Measurements from ENCODE around the gene CPEB4.

Gene CPEB4

DNA sequence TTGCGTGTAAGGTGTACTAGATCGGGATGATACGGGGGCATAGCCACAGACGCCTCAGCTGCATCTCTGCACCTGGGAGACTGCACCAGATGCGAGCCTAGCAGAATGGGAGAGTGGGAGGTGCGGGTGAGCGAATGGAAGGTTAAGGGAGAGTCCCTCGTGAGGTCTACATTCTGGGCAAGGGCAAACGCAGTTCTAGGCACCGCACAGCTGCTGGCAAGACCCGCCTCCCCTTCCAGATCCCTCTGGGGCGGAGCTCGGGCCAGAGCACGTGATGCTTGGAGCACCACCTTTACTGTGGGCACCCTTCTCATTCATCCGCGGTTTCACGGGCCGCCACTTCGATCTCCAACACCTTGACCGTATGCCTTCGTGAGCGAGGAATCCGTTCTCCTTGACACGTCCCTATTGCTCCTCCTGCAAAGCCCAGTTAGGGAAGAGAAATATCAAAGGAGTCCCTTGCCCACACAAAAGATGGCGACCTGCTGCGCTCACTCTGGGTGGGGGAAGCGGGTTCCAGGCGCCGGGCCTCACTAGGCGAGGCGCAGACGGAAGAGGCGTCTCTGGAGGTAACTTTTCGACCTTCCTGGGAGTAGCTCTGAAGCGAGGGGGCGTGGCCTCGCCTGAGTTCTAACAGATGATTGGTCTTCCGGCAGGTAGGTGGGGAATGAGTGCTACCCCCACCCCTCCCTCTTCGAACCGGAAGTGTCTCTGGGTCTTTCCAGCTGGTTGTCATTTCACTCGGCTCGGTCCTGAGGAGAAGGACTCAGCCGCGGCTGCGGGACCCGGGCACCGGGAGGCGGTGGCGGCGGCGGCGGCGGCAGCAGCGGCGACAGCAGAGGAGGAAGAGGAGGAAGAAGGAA is at the start of gene CPEB4:
Gene CPEB4 (plus strand): TSS at position 740 of the 863 bp plus-strand sequence. CDS start 1,385 bp downstream, outside the sequence.
- FAIRE-seq, result peak; percentile 92
- DNase-seq (ENCODE audit: low spot score), result peak; percentile 98

DNA sequence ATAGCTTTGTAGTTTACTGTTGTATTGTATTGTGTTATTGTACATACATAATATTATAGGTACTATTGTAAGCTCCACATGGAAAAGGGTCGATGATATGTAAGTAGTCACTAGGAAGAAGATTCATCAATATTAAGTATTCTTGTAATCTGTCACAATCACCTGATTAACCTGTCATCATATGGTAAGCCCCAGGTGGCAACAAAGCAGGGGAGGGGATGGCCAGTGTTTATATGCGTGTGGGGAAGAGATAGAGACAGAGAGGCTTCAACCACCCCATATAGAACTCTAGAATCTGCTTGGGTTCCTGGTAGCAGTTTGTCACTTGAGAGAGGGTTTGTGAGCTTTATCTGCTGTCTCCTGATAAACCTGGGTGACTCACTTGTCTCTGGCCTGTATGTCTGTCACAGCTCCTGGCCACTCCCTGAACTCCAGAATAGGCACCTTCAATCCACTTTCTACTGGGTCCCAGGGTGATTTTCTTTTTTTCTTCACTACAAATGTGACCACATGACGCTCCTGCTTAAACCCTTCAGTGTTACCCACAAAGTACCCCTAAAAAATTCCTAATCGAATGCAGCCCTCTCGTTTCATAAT is 48.9 kb upstream of the CPEB4 start:
- FAIRE-seq (no peak), DNase-seq (ENCODE audit: low spot score) (no peak)

DNA sequence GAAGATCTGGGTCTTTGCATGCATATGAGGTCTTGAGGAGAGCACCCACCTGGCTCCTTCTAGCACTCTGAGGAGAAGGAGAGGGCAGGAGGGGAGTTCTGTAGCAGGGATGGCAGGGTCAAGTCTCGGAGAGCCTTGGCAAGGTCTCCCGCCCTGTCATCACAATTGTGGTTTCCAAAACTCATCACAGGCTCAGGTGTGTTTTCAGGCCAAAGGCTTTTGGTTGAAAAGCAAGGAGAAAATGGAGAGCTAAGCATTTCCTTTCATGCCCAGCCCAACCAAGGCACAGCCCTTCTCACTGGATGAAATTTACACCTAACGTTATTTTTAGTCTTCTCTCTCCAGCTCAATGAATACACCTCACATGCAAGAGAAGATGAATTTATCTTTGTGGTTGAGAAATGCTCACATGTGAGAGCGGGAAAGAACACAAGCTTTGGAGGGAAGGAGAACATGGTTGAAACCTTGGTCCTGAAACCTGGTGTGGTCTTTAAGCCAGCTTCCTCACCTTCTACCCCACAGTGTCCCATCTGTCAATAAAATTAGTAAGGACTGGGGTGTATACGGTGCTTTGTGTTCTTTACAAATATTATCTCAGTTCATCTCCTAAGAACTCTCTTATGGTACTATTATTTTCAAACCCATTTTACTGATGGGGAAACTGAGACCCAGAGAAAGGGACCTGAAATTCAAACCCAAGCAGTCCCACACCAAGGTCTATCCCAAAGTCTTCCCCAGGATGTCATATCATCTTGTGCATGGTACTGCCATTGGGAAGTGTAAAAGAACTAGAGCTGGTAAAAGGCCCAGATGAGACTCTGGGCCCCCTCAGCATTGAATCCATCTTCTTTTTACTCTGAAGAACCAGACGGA is 47.8 kb upstream of the CPEB4 start:
- FAIRE-seq (no peak), DNase-seq (ENCODE audit: low spot score) (no peak)

DNA sequence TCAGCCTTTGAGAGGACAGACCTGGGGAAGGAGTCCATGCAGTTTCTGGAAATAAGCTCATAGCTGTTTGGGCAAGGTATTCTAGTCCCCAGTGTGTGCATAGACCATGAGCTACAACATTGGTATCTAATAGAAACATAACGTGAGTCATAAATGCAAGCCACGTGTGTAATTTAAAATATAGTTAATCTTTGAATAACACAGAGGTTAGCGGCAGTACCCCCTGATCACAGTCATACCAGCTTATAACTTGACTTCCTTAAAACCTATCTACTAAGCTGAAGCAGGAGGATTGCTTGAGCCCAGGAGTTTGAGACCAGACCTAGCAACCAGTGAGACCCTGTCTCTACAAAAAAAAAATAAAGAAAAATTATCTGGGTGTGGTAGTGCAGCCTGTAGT is 46.4 kb upstream of the CPEB4 start:
- FAIRE-seq, result no peak
- DNase-seq (ENCODE audit: low spot score), result no peak

DNA sequence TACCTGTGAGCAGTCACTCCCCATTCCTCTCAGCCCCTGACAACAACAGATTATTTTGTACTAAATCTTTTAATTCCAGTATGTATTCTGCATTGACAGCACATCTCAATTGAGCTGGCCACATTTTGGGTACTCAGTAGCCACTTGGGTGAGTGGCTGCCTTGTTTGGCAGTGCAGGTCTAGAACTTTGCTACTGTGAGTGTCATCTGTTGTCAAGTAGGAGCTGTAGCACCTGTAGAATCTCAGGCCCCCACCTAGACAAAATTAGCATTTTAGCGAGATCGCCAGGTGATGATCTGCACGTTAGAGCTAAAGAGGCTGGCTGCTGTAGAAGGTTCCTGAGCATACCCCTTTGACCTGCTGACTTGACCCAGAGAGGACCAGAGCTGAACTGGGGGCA is 44.4 kb upstream of the CPEB4 start:
- FAIRE-seq (no peak), DNase-seq (ENCODE audit: low spot score) (no peak)

DNA sequence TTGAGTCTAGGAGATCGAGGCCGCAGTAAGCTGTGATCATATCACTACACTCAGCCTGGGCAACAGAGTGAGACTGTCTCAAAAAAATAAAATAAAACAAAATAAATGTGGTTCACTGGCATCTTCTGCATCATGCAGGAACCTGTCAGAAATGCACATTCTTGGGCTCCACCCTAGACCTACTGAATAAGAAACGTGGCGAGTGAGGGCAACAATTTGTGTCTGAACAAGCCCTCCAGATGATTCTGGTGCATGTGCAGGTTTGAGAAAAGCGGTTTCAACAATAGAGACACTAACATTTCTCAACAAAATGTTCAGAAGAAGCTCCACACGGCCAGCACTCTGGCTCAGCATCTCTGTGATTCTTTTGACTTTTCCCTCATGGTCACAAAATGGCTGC is 42.8 kb upstream of the CPEB4 start:
- FAIRE-seq, result no peak
- DNase-seq (ENCODE audit: low spot score), result no peak

DNA sequence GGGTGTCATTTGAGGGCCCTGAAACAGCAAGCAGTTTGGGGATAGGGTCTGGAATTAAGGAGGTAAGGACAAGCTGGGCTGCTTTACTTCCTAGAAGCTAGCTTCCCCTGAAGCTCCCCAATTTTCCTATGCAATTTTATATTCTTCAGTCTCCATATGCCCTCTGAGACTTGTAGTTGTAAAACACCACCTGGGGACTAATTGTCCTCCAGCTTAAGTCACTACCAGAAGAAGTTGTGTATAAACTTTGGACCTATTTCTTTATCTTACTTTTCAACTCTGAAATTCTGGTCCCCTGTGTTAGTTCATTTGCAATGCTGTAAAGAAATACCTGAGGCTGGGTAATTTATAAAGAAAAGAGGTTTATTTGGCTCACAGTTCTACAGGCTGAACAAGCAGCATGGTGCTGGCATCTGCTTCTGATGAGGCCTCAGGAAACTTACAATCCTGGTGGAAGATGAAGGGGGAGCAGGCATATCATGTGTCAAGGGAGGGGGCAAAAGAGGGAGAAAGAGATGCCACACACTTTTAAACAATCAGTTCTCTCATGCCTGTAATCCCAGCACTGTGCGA is 41.1 kb upstream of the CPEB4 start:
- FAIRE-seq (no peak), DNase-seq (ENCODE audit: low spot score) (no peak)

DNA sequence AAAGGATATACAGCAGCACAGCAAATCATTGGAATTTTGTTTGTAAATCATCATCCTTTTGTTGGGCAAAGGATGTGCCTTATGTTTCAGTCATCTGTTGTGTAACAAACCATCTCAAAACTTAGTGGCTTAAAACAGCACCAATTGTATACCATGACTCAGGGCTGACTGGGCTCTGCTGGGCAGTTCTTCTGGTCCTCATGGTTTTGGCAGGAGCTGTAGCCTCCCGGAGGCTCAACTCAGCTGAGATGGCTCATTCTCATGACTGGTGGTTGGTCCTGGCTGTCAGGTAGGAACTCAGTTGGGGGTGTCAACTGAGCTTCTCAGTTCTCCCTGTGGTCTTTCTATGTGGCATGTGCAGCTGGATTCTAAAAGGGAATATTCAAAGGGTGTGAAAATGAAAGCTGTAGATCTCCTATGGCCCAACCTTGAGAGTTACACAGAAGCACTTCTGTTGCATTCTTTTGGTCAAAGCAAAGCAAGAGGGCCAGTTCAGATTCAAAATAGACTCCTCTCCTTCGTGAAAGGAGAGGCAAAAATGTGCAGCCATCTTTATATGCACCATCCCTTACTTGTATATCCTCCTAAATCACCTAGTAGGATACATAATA is 39.1 kb upstream of the CPEB4 start:
- DNase-seq (ENCODE audit: low spot score) (no peak), FAIRE-seq (no peak)

DNA sequence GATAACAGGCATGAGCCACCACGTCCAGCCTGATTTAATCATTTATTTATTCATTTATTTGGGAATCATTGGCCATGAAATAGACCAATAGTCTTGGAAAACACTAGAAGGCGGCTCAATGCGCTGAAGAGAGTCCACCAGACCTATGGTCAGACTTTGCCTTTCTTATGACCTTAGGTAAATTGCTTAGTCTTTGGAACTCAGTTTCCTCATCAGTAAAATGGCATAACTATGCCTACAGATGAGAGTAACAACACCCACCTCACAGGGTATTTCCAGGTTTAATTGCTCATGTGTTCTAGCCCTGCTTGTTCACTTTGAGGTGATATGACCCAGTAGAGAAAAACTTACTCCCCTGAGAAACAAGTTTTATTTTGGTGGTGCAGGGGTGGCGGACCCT is 38.2 kb upstream of the CPEB4 start:
- no peak for FAIRE-seq
- DNase-seq (ENCODE audit: low spot score), result no peak

DNA sequence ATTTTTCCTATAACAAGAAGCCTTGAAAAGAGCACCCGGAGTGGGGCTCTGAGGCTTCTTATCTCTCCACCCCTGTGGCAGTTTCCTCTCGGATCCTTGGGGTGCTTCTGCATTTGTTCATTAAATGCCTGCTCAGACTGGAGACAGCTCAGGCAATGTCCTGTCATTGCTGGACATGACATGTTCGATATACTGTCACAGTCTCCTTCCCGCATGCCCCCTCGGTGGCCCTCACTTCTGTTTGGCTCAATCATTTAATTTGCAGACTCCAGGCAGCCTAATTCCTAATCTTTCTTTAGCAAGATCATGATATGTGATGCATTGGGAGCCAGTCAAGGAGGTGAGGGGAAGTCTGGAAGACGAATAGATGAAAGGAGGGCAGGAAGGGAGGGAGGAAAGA is 37.5 kb upstream of the CPEB4 start:
- DNase-seq (ENCODE audit: low spot score), result no peak
- FAIRE-seq, result no peak

DNA sequence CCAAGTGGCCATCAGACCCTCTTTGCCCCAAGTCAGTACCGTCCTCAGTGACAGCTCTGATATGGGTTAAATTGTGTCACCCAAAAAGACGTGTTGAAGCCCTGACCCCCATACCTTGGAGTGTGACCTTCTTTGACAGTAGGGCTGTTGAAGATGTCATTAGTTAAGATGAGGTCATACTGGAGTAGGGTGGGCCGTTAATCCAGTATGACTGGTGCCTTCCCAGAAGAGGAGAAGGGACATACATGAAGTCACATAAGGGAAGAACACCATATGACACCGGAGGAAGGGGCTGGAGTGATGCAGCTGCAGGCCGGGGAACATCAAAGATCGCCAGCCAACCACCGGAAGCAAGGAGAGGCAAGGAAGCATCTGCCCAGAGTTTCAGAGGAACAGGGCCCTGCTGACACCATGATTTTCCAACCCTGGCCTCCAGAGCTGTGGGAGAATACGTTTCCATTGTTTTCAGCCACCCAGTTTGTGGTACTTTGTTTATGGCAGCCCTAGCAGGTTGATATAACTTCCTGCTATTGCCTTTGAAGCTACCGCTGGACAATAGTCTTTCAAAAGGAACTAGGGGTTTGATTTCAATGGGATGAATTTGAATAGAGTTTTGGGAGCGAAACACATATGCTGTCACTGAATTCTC is 36.4 kb upstream of the CPEB4 start:
- DNase-seq (ENCODE audit: low spot score), result no peak
- no peak for FAIRE-seq

DNA sequence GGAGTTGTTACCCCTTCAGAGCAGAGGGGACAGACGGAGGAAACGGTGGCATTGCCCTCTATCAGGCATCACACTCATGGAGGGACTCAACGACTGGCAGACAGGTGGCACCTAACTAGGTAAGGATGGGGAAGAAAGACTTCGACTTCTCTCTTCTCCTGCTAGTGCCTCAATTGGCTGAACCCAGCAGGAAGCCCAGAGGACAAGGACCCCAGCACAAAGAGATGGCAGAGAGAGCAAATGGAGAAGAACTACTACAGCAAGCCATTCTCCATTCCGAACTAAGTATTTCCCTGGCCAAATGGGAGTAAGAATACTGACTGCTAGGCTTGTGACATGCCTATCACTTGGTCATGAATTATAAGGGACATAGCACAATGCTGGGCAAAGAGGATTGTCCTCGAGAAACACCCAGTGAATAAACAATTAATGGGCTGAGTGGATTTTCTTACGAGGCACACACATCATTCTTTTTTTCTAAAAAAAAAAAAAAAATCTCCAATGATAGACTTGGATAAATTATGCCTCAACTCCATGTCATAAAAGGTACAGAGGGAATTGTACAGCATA is 35.3 kb upstream of the CPEB4 start:
- DNase-seq (ENCODE audit: low spot score) (no peak), FAIRE-seq (no peak)

DNA sequence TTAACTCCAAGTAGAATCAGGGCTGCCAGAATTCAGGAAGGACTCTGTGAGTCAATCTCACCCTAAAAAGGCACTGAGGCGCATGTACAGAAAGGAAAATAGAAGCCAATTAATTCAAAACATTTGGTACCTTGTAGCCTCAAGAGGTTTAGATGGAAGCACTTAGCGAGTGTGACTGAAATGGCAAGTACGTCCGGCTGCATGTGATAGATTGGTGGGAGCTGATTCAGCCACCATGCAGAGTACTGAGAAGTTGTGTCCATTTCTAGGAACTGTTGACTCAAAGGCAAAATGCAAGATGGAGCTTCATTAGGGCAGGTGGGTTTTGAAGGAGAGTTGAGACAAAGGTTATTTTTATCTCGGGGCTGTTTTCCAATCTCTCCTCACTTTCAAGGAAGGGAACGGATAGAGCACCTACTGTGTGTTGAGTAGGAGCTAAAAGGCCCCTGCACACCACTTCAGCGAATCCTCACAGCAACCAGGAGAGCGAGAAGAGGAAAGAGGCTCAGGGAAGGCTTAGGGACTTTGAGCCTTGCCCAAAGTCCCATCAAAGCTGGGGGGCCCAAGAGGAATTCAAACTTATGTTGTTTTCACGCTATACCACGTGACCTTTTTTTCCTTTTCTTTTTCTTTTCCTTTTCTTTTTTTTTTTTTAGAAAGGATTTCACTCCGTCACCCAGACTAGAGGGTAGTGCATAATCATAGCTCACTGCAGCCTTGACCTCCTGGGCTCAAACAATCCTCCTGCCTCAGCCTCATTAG is 34.6 kb upstream of the CPEB4 start:
- FAIRE-seq, result no peak

DNA sequence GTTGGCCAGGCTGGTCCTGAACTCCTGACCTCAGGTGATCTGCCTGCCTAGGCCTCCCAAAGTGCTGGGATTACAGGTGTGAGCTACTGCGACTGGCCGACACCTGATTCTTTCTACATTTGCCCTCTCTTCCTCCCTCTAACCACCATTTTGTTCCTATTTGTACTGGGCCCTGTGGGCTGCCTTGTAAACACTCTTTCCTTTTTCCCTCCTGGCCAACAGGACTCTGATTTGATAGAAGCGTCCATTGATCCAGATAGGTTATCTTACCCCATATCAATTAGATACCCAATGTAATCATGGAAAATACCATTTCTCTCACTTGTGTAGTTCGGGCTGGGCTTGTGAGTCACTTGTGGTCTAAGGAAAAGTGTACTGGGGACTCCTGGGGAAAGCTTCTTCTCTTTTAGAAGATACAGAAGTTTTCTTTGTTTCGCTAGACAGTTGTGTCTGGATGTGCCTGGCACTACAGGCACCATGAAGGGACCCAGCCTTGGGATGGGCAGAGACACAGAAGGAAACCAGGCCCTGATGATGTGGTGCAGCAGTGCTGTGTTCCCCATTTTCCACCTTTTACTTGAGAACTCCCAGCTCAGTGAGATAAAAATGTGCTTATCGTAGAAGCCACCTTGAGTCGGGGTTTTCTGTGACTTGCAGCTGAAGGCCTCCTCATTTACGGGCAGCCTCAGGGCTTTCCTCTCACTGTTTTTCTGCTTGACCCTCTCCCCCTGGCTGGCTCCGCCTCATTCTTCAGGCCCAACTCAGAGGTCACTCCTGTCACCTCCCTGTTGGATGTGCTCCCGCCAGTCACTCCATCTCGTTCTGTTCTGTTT is 32.8 kb upstream of the CPEB4 start:
- DNase-seq (ENCODE audit: low spot score) (no peak), FAIRE-seq (no peak)

More for the DNA sequence above, 34.6 kb upstream of the CPEB4 start:
- no peak for DNase-seq (ENCODE audit: low spot score)

DNA sequence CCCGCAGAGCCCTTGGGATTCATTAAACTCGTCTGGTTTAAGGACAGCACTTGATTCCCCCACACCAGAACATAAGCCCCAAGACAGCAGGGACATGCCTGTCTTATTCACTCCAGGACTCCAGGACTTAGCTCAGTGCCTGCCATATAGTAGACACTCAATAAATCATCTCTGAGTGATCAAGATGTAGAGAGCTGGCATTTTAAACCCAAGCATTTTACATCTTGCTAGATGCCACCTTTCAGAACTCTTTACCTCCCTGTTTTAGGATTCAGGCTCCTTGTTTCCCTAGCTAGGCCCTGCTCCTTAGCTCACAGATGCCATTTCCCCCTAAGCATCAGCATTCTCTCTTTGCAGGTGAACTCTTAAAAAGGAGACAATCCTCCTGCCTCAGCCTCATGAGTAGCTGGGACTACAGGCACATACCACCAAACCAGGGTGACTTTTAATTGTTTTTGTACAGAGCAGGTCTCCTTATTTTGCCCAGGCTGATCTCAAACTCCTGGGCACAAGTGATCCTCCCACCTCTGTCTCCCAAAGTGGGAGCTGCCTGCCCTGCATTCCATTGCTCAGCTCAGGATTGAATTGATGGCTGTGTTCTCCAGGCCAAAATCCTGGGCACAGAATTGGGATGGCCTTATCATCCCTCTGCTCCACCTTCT is 32.0 kb upstream of the CPEB4 start:
- DNase-seq (ENCODE audit: low spot score), result no peak
- FAIRE-seq, result no peak

DNA sequence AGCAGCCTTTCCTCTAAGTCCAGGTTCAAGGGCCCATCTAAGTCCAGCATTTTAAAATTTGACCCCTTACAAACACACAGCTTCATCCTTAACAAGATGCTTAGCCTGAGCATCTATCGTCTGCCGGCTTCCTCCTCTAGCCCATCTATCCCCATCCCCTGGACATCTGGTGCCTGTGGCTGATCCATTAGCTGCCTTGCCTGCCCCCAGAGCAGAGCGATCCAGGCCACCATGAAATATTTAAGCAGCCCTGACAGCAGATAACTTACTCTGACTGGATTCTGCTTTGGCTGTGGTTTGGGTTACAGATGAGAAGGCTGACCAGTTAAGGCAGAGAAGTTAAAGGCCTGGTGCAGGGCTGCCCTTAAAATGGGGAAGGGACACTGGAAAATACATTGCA is 30.9 kb upstream of the CPEB4 start:
- DNase-seq (ENCODE audit: low spot score) (no peak), FAIRE-seq (no peak)

DNA sequence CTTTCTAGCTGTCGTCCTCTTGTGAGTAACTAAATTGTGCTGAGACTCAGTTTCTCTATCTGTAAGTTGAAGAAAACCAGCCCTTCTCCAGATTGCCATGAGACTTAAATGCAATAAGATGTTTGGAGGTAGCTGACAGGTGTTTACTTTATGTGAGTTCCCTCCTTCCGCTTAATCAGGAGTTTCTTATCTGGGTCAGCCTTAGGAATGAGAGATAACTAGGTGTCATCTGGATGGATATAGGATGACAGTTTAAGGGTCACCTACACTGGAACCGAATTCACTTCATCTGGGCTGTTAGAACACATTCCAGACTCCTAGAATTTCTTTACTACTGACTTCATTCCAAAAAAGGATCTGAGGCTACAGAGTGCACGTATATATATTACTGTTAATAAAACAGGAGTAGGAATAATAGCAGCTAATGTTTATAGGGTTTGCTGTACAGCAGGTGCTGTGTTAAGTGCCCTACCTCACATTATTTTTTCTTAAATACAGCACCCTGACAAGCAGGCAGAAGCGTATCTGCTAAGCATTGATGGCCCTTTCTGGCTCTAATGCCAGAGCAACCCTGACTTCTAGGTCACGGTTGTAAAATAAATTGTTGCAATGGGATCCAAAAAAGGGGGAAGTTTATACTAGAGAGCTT is 30.0 kb upstream of the CPEB4 start:
- no peak for FAIRE-seq
- no peak for DNase-seq (ENCODE audit: low spot score)
